ENCODE data around the gene P3H1.

DNA sequence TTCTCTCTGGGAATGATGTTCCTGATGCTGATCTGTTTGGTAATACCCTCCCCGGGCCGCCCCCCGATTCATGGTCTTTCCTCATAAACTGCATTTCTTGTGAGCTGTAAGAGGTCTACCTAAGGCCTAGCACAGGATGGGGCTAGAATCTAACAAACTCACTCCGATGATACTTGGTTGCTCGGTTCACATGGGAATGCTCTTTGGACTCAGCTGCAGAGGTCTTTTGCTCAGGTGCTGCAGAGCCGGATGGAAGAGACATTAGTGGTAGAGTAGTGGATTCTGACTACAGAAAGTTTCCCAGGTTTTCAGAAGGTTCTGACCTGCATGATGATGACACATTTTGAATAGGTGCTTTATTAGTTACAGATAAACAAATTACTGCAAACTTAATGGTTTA lies 9.7 kb upstream of the P3H1 start:
- TF ChIP-seq, protein P1, sequence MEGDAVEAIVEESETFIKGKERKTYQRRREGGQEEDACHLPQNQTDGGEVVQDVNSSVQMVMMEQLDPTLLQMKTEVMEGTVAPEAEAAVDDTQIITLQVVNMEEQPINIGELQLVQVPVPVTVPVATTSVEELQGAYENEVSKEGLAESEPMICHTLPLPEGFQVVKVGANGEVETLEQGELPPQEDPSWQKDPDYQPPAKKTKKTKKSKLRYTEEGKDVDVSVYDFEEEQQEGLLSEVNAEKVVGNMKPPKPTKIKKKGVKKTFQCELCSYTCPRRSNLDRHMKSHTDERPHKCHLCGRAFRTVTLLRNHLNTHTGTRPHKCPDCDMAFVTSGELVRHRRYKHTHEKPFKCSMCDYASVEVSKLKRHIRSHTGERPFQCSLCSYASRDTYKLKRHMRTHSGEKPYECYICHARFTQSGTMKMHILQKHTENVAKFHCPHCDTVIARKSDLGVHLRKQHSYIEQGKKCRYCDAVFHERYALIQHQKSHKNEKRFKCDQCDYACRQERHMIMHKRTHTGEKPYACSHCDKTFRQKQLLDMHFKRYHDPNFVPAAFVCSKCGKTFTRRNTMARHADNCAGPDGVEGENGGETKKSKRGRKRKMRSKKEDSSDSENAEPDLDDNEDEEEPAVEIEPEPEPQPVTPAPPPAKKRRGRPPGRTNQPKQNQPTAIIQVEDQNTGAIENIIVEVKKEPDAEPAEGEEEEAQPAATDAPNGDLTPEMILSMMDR (IDR thresholded peaks at IDR 0.05 in 2 of 3, conservative IDR thresholded peaks at IDR 0.05 in 1 of 3; ENCODE audit: borderline replicate concordance in 1 of 3, insufficient read depth in 1 of 3, low read depth in 2 of 3, low read length in 2 of 3): no peak
- TF ChIP-seq POLR2A (IDR thresholded peaks at IDR 0.05; ENCODE audit: borderline replicate concordance, extremely low read depth, insufficient read depth, insufficient read length): no peak
- TF ChIP-seq SIN3A (IDR thresholded peaks at IDR 0.05; ENCODE audit: low read depth): no peak
- TF ChIP-seq EZH2 (IDR thresholded peaks at IDR 0.05): no peak
- no peak for TF ChIP-seq POLR2AphosphoS5 (IDR thresholded peaks at IDR 0.05; ENCODE audit: low read depth, low read length)
- TF ChIP-seq, protein P2, sequence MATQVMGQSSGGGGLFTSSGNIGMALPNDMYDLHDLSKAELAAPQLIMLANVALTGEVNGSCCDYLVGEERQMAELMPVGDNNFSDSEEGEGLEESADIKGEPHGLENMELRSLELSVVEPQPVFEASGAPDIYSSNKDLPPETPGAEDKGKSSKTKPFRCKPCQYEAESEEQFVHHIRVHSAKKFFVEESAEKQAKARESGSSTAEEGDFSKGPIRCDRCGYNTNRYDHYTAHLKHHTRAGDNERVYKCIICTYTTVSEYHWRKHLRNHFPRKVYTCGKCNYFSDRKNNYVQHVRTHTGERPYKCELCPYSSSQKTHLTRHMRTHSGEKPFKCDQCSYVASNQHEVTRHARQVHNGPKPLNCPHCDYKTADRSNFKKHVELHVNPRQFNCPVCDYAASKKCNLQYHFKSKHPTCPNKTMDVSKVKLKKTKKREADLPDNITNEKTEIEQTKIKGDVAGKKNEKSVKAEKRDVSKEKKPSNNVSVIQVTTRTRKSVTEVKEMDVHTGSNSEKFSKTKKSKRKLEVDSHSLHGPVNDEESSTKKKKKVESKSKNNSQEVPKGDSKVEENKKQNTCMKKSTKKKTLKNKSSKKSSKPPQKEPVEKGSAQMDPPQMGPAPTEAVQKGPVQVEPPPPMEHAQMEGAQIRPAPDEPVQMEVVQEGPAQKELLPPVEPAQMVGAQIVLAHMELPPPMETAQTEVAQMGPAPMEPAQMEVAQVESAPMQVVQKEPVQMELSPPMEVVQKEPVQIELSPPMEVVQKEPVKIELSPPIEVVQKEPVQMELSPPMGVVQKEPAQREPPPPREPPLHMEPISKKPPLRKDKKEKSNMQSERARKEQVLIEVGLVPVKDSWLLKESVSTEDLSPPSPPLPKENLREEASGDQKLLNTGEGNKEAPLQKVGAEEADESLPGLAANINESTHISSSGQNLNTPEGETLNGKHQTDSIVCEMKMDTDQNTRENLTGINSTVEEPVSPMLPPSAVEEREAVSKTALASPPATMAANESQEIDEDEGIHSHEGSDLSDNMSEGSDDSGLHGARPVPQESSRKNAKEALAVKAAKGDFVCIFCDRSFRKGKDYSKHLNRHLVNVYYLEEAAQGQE (IDR thresholded peaks at IDR 0.05; ENCODE audit: low read depth): no peak

All from HCT116 (cell line).